Inflammatory macrophage treated with lipopolysaccharide for 4 hours (primary cell): ENCODE data around the gene MBOAT7.
A peak's percentile ranks its signal among the peaks of the same experiment; 100 is the strongest.
"Not testable (repeated sequence)": the region's sequence is repeated elsewhere in the genome, so short reads cannot be mapped to it uniquely, and the experiment has no call there.

Experiments
- DNase-seq: peaks from one replicate; pipeline ENCODE4 v3.0.0-alpha.2; 2020

The MBOAT7 gene

GRCh38 chr19:54189145-54189734 lies at the start of gene MBOAT7:
Gene MBOAT7, minus strand, starts transcription at chr19:54189580. Its CDS starts 1,072 bp downstream, at chr19:54188508.
- DNase-seq, result no peak

- no peak for DNase-seq
These were observed 44.6 kb upstream of the MBOAT7 start for GRCh38 chr19:54233941-54234340.

GRCh38 chr19:54231077-54231931 lies 41.9 kb upstream of the MBOAT7 start:
- DNase-seq, result peak; percentile 55

- DNase-seq, result no peak
These were observed 40.7 kb upstream of the MBOAT7 start for GRCh38 chr19:54230031-54230430.

- no peak for DNase-seq
These were observed 39.8 kb upstream of the MBOAT7 start for GRCh38 chr19:54229146-54229545.

GRCh38 chr19:54224619-54225018 lies 35.2 kb upstream of the MBOAT7 start:
- DNase-seq, result not testable (repeated sequence)

GRCh38 chr19:54223937-54224281 lies 34.5 kb upstream of the MBOAT7 start:
- DNase-seq, result not testable (repeated sequence)

- not testable (repeated sequence) for DNase-seq
These were observed 34.0 kb upstream of the MBOAT7 start for GRCh38 chr19:54223277-54223936.

- peak; percentile 28 for DNase-seq
These were observed 33.3 kb upstream of the MBOAT7 start, which contains the start of gene LILRB3 for GRCh38 chr19:54222474-54223276. Gene LILRB3, minus strand, starts transcription at chr19:54223007. Its CDS starts 31 bp downstream, at chr19:54222976.

- DNase-seq, result not testable (repeated sequence)
These were observed 32.6 kb upstream of the MBOAT7 start for GRCh38 chr19:54221947-54222346.

GRCh38 chr19:54219702-54220101 lies 30.3 kb upstream of the MBOAT7 start:
- not testable (repeated sequence) for DNase-seq

- DNase-seq, result no peak
These were observed 29.7 kb upstream of the MBOAT7 start for GRCh38 chr19:54218960-54219661.

GRCh38 chr19:54218259-54218658 lies 28.9 kb upstream of the MBOAT7 start:
- DNase-seq, result no peak

- not testable (repeated sequence) for DNase-seq
These were observed 28.3 kb upstream of the MBOAT7 start for GRCh38 chr19:54217517-54218247.

GRCh38 chr19:54216869-54217268 lies 27.5 kb upstream of the MBOAT7 start:
- DNase-seq, result no peak

- not testable (repeated sequence) for DNase-seq
These were observed 25.4 kb upstream of the MBOAT7 start for GRCh38 chr19:54214734-54215133.

GRCh38 chr19:54214217-54214616 lies 24.8 kb upstream of the MBOAT7 start:
- DNase-seq, result not testable (repeated sequence)

- no peak for DNase-seq
These were observed 21.9 kb upstream of the MBOAT7 start for GRCh38 chr19:54211235-54211634.

GRCh38 chr19:54209811-54210494 lies 20.6 kb upstream of the MBOAT7 start:
- peak; percentile 96 for DNase-seq

GRCh38 chr19:54209058-54209810 lies 19.9 kb upstream of the MBOAT7 start:
- DNase-seq, result no peak
